Hepatocyte (in vitro differentiated cells): Measurements from ENCODE around the gene MRPS23. TPM values are rescaled to one million over a fixed set of nuclear protein-coding genes. Genes with fewer than 3 reads are reported as not detected.

ENCODE experiments used
- DNase-seq: peaks from one replicate; pipeline ENCODE4 v3.0.0-alpha.2; 2016; ENCODE audit warnings: low spot score
- H2AFZ ChIP-seq: fragments of 200-600 bp; sonication (generic); 2 replicates; pipeline ENCODE4 v1.6.0; 2016; ENCODE audit warnings: antibody characterized with exemption, mild to moderate bottlenecking
- H3K27ac ChIP-seq: fragments of 200-600 bp; sonication (generic); 2 replicates; pipeline ENCODE4 v1.5.1; 2016; ENCODE audit warnings: mild to moderate bottlenecking
- H3K27me3 ChIP-seq: fragments of 200-600 bp; sonication (generic); 2 replicates; pipeline ENCODE4 v1.6.1; 2016
- H3K36me3 ChIP-seq: fragments of 200-600 bp; sonication (generic); replicated peaks from 2 replicates; pipeline ENCODE4 v1.5.1; 2016; ENCODE audit warnings: low read depth; ENCODE audit not compliant: insufficient read depth
- H3K4me1 ChIP-seq: fragments of 200-600 bp; sonication (generic); 2 replicates; pipeline ENCODE4 v1.5.1; 2016; ENCODE audit warnings: mild to moderate bottlenecking, moderate library complexity; ENCODE audit not compliant: insufficient read depth
- H3K4me2 ChIP-seq: fragments of 200-600 bp; sonication (generic); 2 replicates; pipeline ENCODE4 v1.6.0; 2016
- H3K4me3 ChIP-seq: fragments of 200-600 bp; sonication (generic); 2 replicates; pipeline ENCODE4 v1.5.1; 2016; ENCODE audit warnings: mild to moderate bottlenecking
- H3K79me2 ChIP-seq: fragments of 200-600 bp; sonication (generic); 2 replicates; pipeline ENCODE4 v1.6.0; 2017; ENCODE audit warnings: mild to moderate bottlenecking
- H3K9me2 ChIP-seq: fragments of 200-600 bp; sonication (generic); replicated peaks from 2 replicates; pipeline ENCODE4 v1.6.0; 2017; ENCODE audit warnings: mild to moderate bottlenecking; ENCODE audit not compliant: insufficient read depth
- H3K9me3 ChIP-seq: fragments of 200-600 bp; sonication (generic); 2 replicates; pipeline ENCODE4 v1.5.1; 2016; ENCODE audit warnings: low read depth, mild to moderate bottlenecking
- H4K20me1 ChIP-seq: fragments of 200-600 bp; sonication (generic); 2 replicates; pipeline ENCODE4 v1.6.0; 2016; ENCODE audit warnings: mild to moderate bottlenecking; ENCODE audit not compliant: insufficient read depth, poor library complexity, severe bottlenecking
- CTCF ChIP-seq: fragments of 200-600 bp; sonication (generic); IDR thresholded peaks from 2 replicates; pipeline ENCODE4 v1.5.1; 2016; ENCODE audit warnings: antibody characterized with exemption, mild to moderate bottlenecking; ENCODE audit not compliant: poor library complexity
- EZH2 ChIP-seq: fragments of 200-600 bp; sonication (generic); IDR thresholded peaks from 2 replicates; pipeline ENCODE4 v1.6.1; 2016; ENCODE audit warnings: antibody characterized with exemption, mild to moderate bottlenecking, borderline replicate concordance
- EZH2phosphoT487 ChIP-seq: fragments of 200-600 bp; sonication (generic); IDR thresholded peaks from one replicate; pipeline ENCODE4 v1.6.1; 2018; ENCODE audit warnings: antibody characterized with exemption, mild to moderate bottlenecking, low read depth, moderate library complexity; ENCODE audit not compliant: unreplicated experiment, severe bottlenecking
- WGBS: methylation state at CpG from one replicate; pipeline ENCODE4 v1.1.6; 2016; ENCODE audit warnings: low lambda C conversion rate; ENCODE audit errors: missing lambda C conversion rate; 5-methylcytosine and 5-hydroxymethylcytosine counted together
- polyA plus RNA-seq: library from polyadenylated mRNA; unstranded; fragments of >200 nt; fragmentation: Nextera tagmentation; extraction: Ambion mirVana; gene quantifications from 2 replicates; pipeline ENCODE4 v1.2.1, GENCODE V29; 2016
- total RNA-seq: library from RNA; depleted of rRNA; stranded (reverse); fragments of >200 nt; gene quantifications from 2 replicates; pipeline ENCODE4 v1.2.3, GENCODE V29; 2014

Gene MRPS23
- total and polyA plus RNA-seq, 2 experiments from 2014 or later, result 21.9 to 44.2 TPM

GRCh38 chr17:57892146-57892819, 42.4 kb upstream of the MRPS23 start:
- Histone ChIP-seq H3K9me2 (no peaks in the 10 kb centered on the region), H3K9me3 (no peaks in the 10 kb centered on the region), H2AFZ (no peak overlapping the region), H3K79me2 (peaks cover 44% of the 10 kb centered on the region), H3K4me1 (peaks cover 30% of the 10 kb centered on the region), H3K27me3 (no peaks in the 10 kb centered on the region), H4K20me1 (no peaks in the 10 kb centered on the region), H3K36me3 (no peaks in the 10 kb centered on the region), H3K4me2 (peak overlapping the region; percentile 77), H3K27ac (peak overlapping the region; percentile 88), H3K4me3 (no peak overlapping the region)
- TF ChIP-seq EZH2 (no peak), EZH2phosphoT487 (no peak), CTCF (peak; percentile 91)
- peak; percentile 91 for DNase-seq
- WGBS, result 52% methylated on average over 6 of the region's 6 CpGs

DNA sequence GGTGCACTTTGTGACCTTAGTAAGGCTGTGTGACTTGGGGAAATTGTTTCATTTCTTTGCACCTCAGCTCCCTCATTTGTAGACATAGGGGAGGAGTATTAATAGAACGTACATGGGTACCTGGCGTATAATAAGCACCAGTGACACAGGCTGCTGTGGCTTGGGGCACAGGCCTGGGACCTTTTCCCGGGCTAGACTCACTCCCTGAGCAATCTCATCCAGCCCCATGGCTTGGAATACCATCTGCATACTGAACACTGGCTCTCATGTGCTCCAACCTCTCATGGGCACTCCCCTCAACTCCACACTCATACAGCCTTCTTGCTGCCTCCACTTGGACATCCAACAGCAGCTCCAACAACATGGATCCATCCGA, 41.0 kb upstream of the MRPS23 start:
- H3K27ac ChIP-seq, result no peak overlapping the region
- H3K9me3 ChIP-seq, result no peaks in the 10 kb centered on the region
- 88% methylated on average over 4 of the region's 4 CpGs for WGBS
- no peak for DNase-seq
- no peaks in the 10 kb centered on the region for H4K20me1 ChIP-seq
- H2AFZ ChIP-seq, result no peak overlapping the region
- peaks cover 30% of the 10 kb centered on the region for H3K4me1 ChIP-seq
- H3K4me3 ChIP-seq, result no peak overlapping the region
- H3K27me3 ChIP-seq, result no peaks in the 10 kb centered on the region
- H3K9me2 ChIP-seq, result no peaks in the 10 kb centered on the region
- H3K4me2 ChIP-seq, result no peak overlapping the region
- TF ChIP-seq CTCF, result no peak
- no peak for TF ChIP-seq EZH2
- TF ChIP-seq EZH2phosphoT487, result no peak
- no peaks in the 10 kb centered on the region for H3K36me3 ChIP-seq
- peaks cover 44% of the 10 kb centered on the region for H3K79me2 ChIP-seq

- TF ChIP-seq CTCF (no peak), EZH2 (no peak), EZH2phosphoT487 (no peak)
- Histone ChIP-seq H3K4me2 (no peak overlapping the region), H3K4me1 (peaks cover 30% of the 10 kb centered on the region), H3K4me3 (no peak overlapping the region), H3K27me3 (no peaks in the 10 kb centered on the region), H2AFZ (no peak overlapping the region), H3K79me2 (peaks cover 44% of the 10 kb centered on the region), H3K27ac (no peak overlapping the region), H4K20me1 (no peaks in the 10 kb centered on the region), H3K9me3 (no peaks in the 10 kb centered on the region), H3K36me3 (no peaks in the 10 kb centered on the region), H3K9me2 (no peaks in the 10 kb centered on the region)
- WGBS, result 71% methylated on average over 11 of the region's 11 CpGs
- DNase-seq, result no peak
Measured at GRCh38 chr17:57889892-57890856, 40.3 kb upstream of the MRPS23 start.
